WTC11 (cell line): Measurements from ENCODE around the gene TTC8.

Experiments used
- ATF3 ChIP-seq: sonication (generic); formaldehyde crosslinking; conservative IDR thresholded peaks from 2 replicates; pipeline ENCODE4 v1.8.1; 2022; ENCODE audit warnings: mild to moderate bottlenecking, missing genetic modification reagents
- CBFB ChIP-seq: sonication (generic); formaldehyde crosslinking; IDR thresholded peaks from 2 replicates; pipeline ENCODE4 v1.8.1; 2022; ENCODE audit warnings: mild to moderate bottlenecking, low read depth, missing genetic modification reagents
- CTCF ChIP-seq: fragments of 200-600 bp; IDR thresholded peaks from 2 replicates; pipeline ENCODE4 v1.8.0; 2022; ENCODE audit warnings: antibody characterized with exemption
- EMX1 ChIP-seq: fragments of 250-450 bp; sonication (Bioruptor Pico); IDR thresholded peaks from 2 replicates; pipeline ENCODE4 v1.8.0; 2021; ENCODE audit warnings: mild to moderate bottlenecking
- GABPB1 ChIP-seq: sonication (generic); formaldehyde crosslinking; IDR thresholded peaks from 2 replicates; pipeline ENCODE4 v1.8.1; 2023; ENCODE audit warnings: mild to moderate bottlenecking, missing genetic modification reagents
- JUN ChIP-seq: sonication (generic); formaldehyde crosslinking; IDR thresholded peaks from 2 replicates; pipeline ENCODE4 v1.8.0; 2023; ENCODE audit warnings: mild to moderate bottlenecking, missing genetic modification reagents
- SMAD3 ChIP-seq: sonication (generic); formaldehyde crosslinking; IDR thresholded peaks from 2 replicates; pipeline ENCODE4 v1.8.0; 2022; ENCODE audit warnings: missing genetic modification reagents, mild to moderate bottlenecking, borderline replicate concordance
- SMAD4 ChIP-seq: sonication (generic); formaldehyde crosslinking; IDR thresholded peaks from 2 replicates; pipeline ENCODE4 v1.8.0; 2022; ENCODE audit warnings: mild to moderate bottlenecking, missing genetic modification reagents
- TCF7 ChIP-seq: sonication (generic); formaldehyde crosslinking; IDR thresholded peaks from 2 replicates; pipeline ENCODE4 v1.8.0; 2022; ENCODE audit warnings: mild to moderate bottlenecking, low read depth, missing genetic modification reagents, moderate library complexity
- USF1 ChIP-seq: sonication (generic); formaldehyde crosslinking; IDR thresholded peaks from 2 replicates; pipeline ENCODE4 v1.8.0; 2022; ENCODE audit warnings: mild to moderate bottlenecking, missing genetic modification reagents
- USF2 ChIP-seq: sonication (generic); formaldehyde crosslinking; IDR thresholded peaks from 2 replicates; pipeline ENCODE4 v1.8.1; 2023; ENCODE audit warnings: mild to moderate bottlenecking, missing genetic modification reagents, moderate library complexity
- ZBTB43 ChIP-seq: sonication (generic); formaldehyde crosslinking; IDR thresholded peaks from 2 replicates; pipeline ENCODE4 v1.8.1; 2023; ENCODE audit warnings: mild to moderate bottlenecking, missing genetic modification reagents
- ZNF281 ChIP-seq: sonication (generic); formaldehyde crosslinking; IDR thresholded peaks from 2 replicates; pipeline ENCODE4 v1.8.0; 2023; ENCODE audit warnings: mild to moderate bottlenecking, missing genetic modification reagents

GRCh38 chr14:88908216-88908615 lies 83.8 kb downstream of the TTC8 start:
- TF ChIP-seq CBFB (CRISPR knock-in tag): no peak
- TF ChIP-seq CTCF: no peak
- TF ChIP-seq USF2 (CRISPR knock-in tag): no peak
- no peak for TF ChIP-seq JUN (CRISPR knock-in tag)
- no peak for TF ChIP-seq ZNF281 (CRISPR knock-in tag)
- TF ChIP-seq SMAD3 (CRISPR knock-in tag): no peak
- no peak for TF ChIP-seq ZBTB43
- TF ChIP-seq USF1 (CRISPR knock-in tag): no peak
- TF ChIP-seq EMX1 (CRISPR knock-in tag): no peak
- no peak for TF ChIP-seq TCF7 (CRISPR knock-in tag)
- TF ChIP-seq GABPB1: no peak
- TF ChIP-seq ATF3 (CRISPR knock-in tag): no peak
- no peak for TF ChIP-seq SMAD4
